ENCODE results near the gene AOPEP. TPM values are rescaled to one million over a fixed set of nuclear protein-coding genes. Genes with fewer than 3 reads are reported as not detected.

Gene AOPEP
- total RNA-seq, 1 experiment from 2014 or later, result 14.4 TPM

DNA sequence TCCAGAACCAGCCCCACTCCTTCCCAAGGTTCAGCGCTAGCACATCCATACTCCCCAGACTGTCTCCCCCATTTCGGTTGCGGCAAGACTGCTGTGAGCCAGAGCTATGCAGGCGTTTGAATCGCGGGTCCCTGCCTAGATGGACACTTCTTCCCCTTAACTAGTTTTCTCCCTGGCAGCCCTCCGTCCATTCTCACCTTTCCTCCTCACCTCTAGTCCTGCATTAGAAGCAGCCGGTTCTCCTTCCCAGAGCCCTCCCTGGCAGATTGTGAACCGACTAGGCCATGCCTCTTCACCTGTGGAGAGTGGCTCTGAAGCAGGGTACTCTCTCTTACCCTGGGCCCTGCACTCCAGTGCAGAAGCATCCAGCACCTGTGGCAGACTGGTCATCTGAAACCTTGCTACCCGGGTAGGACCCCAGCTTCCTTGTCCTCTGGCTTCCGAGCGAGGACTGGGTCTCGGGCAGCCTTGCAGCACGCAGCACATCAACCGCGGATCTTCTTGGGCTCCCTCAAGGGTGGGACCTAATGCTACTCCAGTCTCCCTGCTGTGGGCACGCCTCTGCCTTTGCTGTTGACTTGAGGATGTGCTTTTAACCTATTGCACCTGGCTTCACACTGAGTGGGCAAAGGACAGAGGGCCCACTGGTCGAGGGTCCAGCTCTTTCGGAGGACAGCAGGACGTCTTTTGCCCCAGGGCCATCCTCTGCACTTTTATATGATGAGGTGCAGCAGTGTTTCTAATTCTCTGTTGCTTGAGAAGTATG, 183.6 kb downstream of the AOPEP start:
- no peak for TF ChIP-seq SOX15 (CRISPR knock-in tag; IDR thresholded peaks at IDR 0.05)
- TF ChIP-seq TCF7 (CRISPR knock-in tag; IDR thresholded peaks at IDR 0.05; ENCODE audit: low read depth), result no peak
- TF ChIP-seq, protein P1, sequence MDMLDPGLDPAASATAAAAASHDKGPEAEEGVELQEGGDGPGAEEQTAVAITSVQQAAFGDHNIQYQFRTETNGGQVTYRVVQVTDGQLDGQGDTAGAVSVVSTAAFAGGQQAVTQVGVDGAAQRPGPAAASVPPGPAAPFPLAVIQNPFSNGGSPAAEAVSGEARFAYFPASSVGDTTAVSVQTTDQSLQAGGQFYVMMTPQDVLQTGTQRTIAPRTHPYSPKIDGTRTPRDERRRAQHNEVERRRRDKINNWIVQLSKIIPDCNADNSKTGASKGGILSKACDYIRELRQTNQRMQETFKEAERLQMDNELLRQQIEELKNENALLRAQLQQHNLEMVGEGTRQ (CRISPR knock-in tag; IDR thresholded peaks at IDR 0.05), result no peak
- no peak for TF ChIP-seq MXD4 (CRISPR knock-in tag; IDR thresholded peaks at IDR 0.05; ENCODE audit: borderline replicate concordance)
- TF ChIP-seq, protein P2, sequence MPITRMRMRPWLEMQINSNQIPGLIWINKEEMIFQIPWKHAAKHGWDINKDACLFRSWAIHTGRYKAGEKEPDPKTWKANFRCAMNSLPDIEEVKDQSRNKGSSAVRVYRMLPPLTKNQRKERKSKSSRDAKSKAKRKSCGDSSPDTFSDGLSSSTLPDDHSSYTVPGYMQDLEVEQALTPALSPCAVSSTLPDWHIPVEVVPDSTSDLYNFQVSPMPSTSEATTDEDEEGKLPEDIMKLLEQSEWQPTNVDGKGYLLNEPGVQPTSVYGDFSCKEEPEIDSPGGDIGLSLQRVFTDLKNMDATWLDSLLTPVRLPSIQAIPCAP (CRISPR knock-in tag; IDR thresholded peaks at IDR 0.05), result no peak
- TF ChIP-seq ZNF423 (CRISPR knock-in tag; IDR thresholded peaks at IDR 0.05), result no peak
- TF ChIP-seq JUN (CRISPR knock-in tag; IDR thresholded peaks at IDR 0.05), result no peak
- TF ChIP-seq, protein P3, sequence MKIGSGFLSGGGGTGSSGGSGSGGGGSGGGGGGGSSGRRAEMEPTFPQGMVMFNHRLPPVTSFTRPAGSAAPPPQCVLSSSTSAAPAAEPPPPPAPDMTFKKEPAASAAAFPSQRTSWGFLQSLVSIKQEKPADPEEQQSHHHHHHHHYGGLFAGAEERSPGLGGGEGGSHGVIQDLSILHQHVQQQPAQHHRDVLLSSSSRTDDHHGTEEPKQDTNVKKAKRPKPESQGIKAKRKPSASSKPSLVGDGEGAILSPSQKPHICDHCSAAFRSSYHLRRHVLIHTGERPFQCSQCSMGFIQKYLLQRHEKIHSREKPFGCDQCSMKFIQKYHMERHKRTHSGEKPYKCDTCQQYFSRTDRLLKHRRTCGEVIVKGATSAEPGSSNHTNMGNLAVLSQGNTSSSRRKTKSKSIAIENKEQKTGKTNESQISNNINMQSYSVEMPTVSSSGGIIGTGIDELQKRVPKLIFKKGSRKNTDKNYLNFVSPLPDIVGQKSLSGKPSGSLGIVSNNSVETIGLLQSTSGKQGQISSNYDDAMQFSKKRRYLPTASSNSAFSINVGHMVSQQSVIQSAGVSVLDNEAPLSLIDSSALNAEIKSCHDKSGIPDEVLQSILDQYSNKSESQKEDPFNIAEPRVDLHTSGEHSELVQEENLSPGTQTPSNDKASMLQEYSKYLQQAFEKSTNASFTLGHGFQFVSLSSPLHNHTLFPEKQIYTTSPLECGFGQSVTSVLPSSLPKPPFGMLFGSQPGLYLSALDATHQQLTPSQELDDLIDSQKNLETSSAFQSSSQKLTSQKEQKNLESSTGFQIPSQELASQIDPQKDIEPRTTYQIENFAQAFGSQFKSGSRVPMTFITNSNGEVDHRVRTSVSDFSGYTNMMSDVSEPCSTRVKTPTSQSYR (CRISPR knock-in tag; IDR thresholded peaks at IDR 0.05), result no peak
- TF ChIP-seq, protein P4, sequence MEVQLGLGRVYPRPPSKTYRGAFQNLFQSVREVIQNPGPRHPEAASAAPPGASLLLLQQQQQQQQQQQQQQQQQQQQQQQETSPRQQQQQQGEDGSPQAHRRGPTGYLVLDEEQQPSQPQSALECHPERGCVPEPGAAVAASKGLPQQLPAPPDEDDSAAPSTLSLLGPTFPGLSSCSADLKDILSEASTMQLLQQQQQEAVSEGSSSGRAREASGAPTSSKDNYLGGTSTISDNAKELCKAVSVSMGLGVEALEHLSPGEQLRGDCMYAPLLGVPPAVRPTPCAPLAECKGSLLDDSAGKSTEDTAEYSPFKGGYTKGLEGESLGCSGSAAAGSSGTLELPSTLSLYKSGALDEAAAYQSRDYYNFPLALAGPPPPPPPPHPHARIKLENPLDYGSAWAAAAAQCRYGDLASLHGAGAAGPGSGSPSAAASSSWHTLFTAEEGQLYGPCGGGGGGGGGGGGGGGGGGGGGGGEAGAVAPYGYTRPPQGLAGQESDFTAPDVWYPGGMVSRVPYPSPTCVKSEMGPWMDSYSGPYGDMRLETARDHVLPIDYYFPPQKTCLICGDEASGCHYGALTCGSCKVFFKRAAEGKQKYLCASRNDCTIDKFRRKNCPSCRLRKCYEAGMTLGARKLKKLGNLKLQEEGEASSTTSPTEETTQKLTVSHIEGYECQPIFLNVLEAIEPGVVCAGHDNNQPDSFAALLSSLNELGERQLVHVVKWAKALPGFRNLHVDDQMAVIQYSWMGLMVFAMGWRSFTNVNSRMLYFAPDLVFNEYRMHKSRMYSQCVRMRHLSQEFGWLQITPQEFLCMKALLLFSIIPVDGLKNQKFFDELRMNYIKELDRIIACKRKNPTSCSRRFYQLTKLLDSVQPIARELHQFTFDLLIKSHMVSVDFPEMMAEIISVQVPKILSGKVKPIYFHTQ (CRISPR knock-in tag; IDR thresholded peaks at IDR 0.05), result no peak
- no peak for TF ChIP-seq ETV6 (CRISPR knock-in tag; IDR thresholded peaks at IDR 0.05)
- POLR2A ChIA-PET, result no interaction called here
- CTCF ChIA-PET, result no interaction called here
- H3K4me1 Mint-ChIP-seq, result peaks cover 63% of the 10 kb centered on the region
- ATAC-seq (no peak), DNase-seq (ENCODE audit: low spot score) (no peak)
- no peaks in the 10 kb centered on the region for H3K27me3 Mint-ChIP-seq (ENCODE audit: low read depth)
- no peak overlapping the region for H3K4me3 Mint-ChIP-seq
- no peak overlapping the region for H3K27ac Mint-ChIP-seq
- H3K9me3 Mint-ChIP-seq, result no peaks in the 10 kb centered on the region
- H3K36me3 Mint-ChIP-seq, result no peaks in the 10 kb centered on the region

DNA sequence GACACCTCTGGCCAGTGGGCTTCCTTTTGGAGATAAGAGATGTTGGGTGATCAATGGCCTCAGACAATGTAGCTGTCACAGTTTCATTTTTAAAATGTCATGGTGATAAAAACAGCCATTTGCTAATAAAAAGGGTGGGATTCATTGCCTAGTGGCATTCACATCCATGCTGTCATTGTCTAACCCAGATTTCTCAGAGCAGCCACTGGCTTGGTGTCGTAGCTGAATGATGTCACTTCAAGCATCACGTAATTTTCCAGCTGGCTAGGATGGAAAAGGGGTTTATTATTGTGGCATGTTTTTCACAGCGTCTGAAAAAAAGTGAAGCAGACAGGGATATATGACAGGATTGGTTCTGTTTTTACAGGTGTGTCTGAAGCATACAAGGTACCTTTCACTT, 184.7 kb downstream of the AOPEP start:
- TF ChIP-seq ETV6 (CRISPR knock-in tag; IDR thresholded peaks at IDR 0.05) (no peak), CREM (CRISPR knock-in tag; IDR thresholded peaks at IDR 0.05) (no peak), ZNF416 (CRISPR knock-in tag; IDR thresholded peaks at IDR 0.05) (no peak), ZNF423 (CRISPR knock-in tag; IDR thresholded peaks at IDR 0.05) (no peak), PRRX2 (CRISPR knock-in tag; IDR thresholded peaks at IDR 0.05) (no peak)
- TF ChIP-seq, protein P5, sequence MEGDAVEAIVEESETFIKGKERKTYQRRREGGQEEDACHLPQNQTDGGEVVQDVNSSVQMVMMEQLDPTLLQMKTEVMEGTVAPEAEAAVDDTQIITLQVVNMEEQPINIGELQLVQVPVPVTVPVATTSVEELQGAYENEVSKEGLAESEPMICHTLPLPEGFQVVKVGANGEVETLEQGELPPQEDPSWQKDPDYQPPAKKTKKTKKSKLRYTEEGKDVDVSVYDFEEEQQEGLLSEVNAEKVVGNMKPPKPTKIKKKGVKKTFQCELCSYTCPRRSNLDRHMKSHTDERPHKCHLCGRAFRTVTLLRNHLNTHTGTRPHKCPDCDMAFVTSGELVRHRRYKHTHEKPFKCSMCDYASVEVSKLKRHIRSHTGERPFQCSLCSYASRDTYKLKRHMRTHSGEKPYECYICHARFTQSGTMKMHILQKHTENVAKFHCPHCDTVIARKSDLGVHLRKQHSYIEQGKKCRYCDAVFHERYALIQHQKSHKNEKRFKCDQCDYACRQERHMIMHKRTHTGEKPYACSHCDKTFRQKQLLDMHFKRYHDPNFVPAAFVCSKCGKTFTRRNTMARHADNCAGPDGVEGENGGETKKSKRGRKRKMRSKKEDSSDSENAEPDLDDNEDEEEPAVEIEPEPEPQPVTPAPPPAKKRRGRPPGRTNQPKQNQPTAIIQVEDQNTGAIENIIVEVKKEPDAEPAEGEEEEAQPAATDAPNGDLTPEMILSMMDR (IDR thresholded peaks at IDR 0.05), result no peak
- TF ChIP-seq, protein P1 (CRISPR knock-in tag; IDR thresholded peaks at IDR 0.05), result no peak
- TF ChIP-seq, protein P6, sequence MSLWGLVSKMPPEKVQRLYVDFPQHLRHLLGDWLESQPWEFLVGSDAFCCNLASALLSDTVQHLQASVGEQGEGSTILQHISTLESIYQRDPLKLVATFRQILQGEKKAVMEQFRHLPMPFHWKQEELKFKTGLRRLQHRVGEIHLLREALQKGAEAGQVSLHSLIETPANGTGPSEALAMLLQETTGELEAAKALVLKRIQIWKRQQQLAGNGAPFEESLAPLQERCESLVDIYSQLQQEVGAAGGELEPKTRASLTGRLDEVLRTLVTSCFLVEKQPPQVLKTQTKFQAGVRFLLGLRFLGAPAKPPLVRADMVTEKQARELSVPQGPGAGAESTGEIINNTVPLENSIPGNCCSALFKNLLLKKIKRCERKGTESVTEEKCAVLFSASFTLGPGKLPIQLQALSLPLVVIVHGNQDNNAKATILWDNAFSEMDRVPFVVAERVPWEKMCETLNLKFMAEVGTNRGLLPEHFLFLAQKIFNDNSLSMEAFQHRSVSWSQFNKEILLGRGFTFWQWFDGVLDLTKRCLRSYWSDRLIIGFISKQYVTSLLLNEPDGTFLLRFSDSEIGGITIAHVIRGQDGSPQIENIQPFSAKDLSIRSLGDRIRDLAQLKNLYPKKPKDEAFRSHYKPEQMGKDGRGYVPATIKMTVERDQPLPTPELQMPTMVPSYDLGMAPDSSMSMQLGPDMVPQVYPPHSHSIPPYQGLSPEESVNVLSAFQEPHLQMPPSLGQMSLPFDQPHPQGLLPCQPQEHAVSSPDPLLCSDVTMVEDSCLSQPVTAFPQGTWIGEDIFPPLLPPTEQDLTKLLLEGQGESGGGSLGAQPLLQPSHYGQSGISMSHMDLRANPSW (CRISPR knock-in tag; conservative IDR thresholded peaks at IDR 0.05; ENCODE audit: low read depth), result no peak
- DNase-seq (ENCODE audit: low spot score) (no peak), ATAC-seq (no peak)
- Mint-ChIP-seq H3K4me1 (peaks cover 71% of the 10 kb centered on the region), H3K36me3 (no peaks in the 10 kb centered on the region), H3K27me3 (ENCODE audit: low read depth) (no peaks in the 10 kb centered on the region), H3K9me3 (no peaks in the 10 kb centered on the region), H3K4me3 (no peak overlapping the region), H3K27ac (no peak overlapping the region)
- ChIA-PET POLR2A (no interaction called here), CTCF (no interaction called here)

All from WTC11 (cell line).